ENCODE results near the gene LPP.

The LPP gene

GRCh38 chr3:188780193-188781147 is 626.5 kb downstream of the LPP start:
- no peak for DNase-seq

- no peak for DNase-seq
Observed at GRCh38 chr3:188782613-188783124, 628.7 kb downstream of the LPP start.

GRCh38 chr3:188786424-188786823 is 632.5 kb downstream of the LPP start:
- DNase-seq, result no peak

- peak; percentile 85 for DNase-seq
Observed at GRCh38 chr3:188788621-188789081, 634.7 kb downstream of the LPP start.

GRCh38 chr3:188789251-188789650 is 635.3 kb downstream of the LPP start:
- DNase-seq, result peak; percentile 25

- no peak for DNase-seq
Observed at GRCh38 chr3:188791311-188791710, 637.4 kb downstream of the LPP start.

GRCh38 chr3:188792793-188793192 is 638.8 kb downstream of the LPP start:
- DNase-seq, result no peak

GRCh38 chr3:188796122-188796631 is 642.2 kb downstream of the LPP start:
- no peak for DNase-seq

GRCh38 chr3:188797045-188797444 is 643.1 kb downstream of the LPP start:
- DNase-seq, result no peak

- DNase-seq, result no peak
Observed at GRCh38 chr3:188798556-188799145, 644.7 kb downstream of the LPP start.

- no peak for DNase-seq
Observed at GRCh38 chr3:188801393-188801792, 647.4 kb downstream of the LPP start.

GRCh38 chr3:188802645-188803044 is 648.7 kb downstream of the LPP start:
- no peak for DNase-seq

- DNase-seq, result no peak
Observed at GRCh38 chr3:188807006-188807405, 653.0 kb downstream of the LPP start.

GRCh38 chr3:188812198-188812597 is 658.2 kb downstream of the LPP start:
- no peak for DNase-seq

- DNase-seq, result no peak
Observed at GRCh38 chr3:188814581-188814980, 660.6 kb downstream of the LPP start.

- no peak for DNase-seq
Observed at GRCh38 chr3:188817103-188817934, 663.4 kb downstream of the LPP start.

- DNase-seq, result no peak
Observed at GRCh38 chr3:188817935-188818269, 663.9 kb downstream of the LPP start.

- no peak for DNase-seq
Observed at GRCh38 chr3:188818282-188818681, 664.3 kb downstream of the LPP start.

- no peak for DNase-seq
Observed at GRCh38 chr3:188819939-188820338, 666.0 kb downstream of the LPP start.

- DNase-seq, result no peak
Observed at GRCh38 chr3:188822004-188822403, 668.0 kb downstream of the LPP start.

GRCh38 chr3:188822411-188822810 is 668.5 kb downstream of the LPP start:
- no peak for DNase-seq

GRCh38 chr3:188824566-188824965 is 670.6 kb downstream of the LPP start:
- DNase-seq, result no peak

- no peak for DNase-seq
Observed at GRCh38 chr3:188825901-188826300, 671.9 kb downstream of the LPP start.
